H9 (cell line): Measurements from ENCODE around the gene SSBP2. TPM values are rescaled to one million over a fixed set of nuclear protein-coding genes. Genes with fewer than 3 reads are reported as not detected.

Experiments
- DNase-seq: peaks from one replicate; pipeline ENCODE4 v3.0.0-alpha.2; 2017
- H2AFZ ChIP-seq: one replicate; pipeline ENCODE4 v1.6.1; 2013; ENCODE audit warnings: mild to moderate bottlenecking, low read length, control low read depth, moderate library complexity
- H2AK5ac ChIP-seq: 2 replicates; pipeline ENCODE4 v1.6.1; 2013; ENCODE audit warnings: low read length, control low read depth, mixed read lengths; ENCODE audit not compliant: insufficient read length
- H2BK120ac ChIP-seq: one replicate; pipeline ENCODE4 v1.6.1; 2013; ENCODE audit warnings: low read depth, mild to moderate bottlenecking, low read length, control low read depth, inconsistent platforms; ENCODE audit not compliant: poor library complexity, severe bottlenecking
- H2BK12ac ChIP-seq: 2 replicates; pipeline ENCODE4 v1.6.1; 2013; ENCODE audit warnings: low read length, control low read depth, mixed read lengths, low read depth; ENCODE audit not compliant: insufficient read length
- H2BK15ac ChIP-seq: 2 replicates; pipeline ENCODE4 v1.6.1; 2013; ENCODE audit warnings: low read depth, low read length, control low read depth
- H2BK20ac ChIP-seq: one replicate; pipeline ENCODE4 v1.6.1; 2013; ENCODE audit warnings: low read depth, mild to moderate bottlenecking, low read length, control low read depth, inconsistent platforms; ENCODE audit not compliant: poor library complexity, severe bottlenecking
- H2BK5ac ChIP-seq: 2 replicates; pipeline ENCODE4 v1.6.1; 2013; ENCODE audit warnings: low read length, control low read depth, mixed read lengths; ENCODE audit not compliant: insufficient read length
- H3K14ac ChIP-seq: 2 replicates; pipeline ENCODE4 v1.6.1; 2013; ENCODE audit warnings: low read length, control low read depth; ENCODE audit not compliant: insufficient read depth
- H3K18ac ChIP-seq: 2 replicates; pipeline ENCODE4 v1.6.1; 2013; ENCODE audit warnings: low read depth, mild to moderate bottlenecking, mixed read lengths, low read length, control low read depth; ENCODE audit not compliant: insufficient read length
- H3K23ac ChIP-seq: 2 replicates; pipeline ENCODE4 v1.6.1; 2013; ENCODE audit warnings: low read length, control low read depth, mixed read lengths, low read depth; ENCODE audit not compliant: insufficient read length
- H3K23me2 ChIP-seq: 2 replicates; pipeline ENCODE4 v1.6.1; 2013; ENCODE audit warnings: low read depth, mild to moderate bottlenecking, mixed read lengths, low read length, control low read depth; ENCODE audit not compliant: insufficient read length, poor library complexity, severe bottlenecking
- H3K27ac ChIP-seq: 2 replicates; pipeline ENCODE4 v1.5.1; 2013; ENCODE audit warnings: low read length, control low read depth, mixed read lengths, low read depth; ENCODE audit not compliant: insufficient read length
- H3K27me3 ChIP-seq: 2 replicates; pipeline ENCODE4 v1.6.1; 2013; ENCODE audit warnings: low read length, control low read depth, inconsistent platforms; ENCODE audit not compliant: insufficient read depth
- H3K4ac ChIP-seq: 2 replicates; pipeline ENCODE4 v1.6.1; 2013; ENCODE audit warnings: low read depth, mild to moderate bottlenecking, control low read depth, inconsistent platforms, low read length, moderate library complexity
- H3K4me1 ChIP-seq: 2 replicates; pipeline ENCODE4 v1.6.1; 2013; ENCODE audit warnings: low read length, control low read depth, inconsistent platforms; ENCODE audit not compliant: insufficient read depth
- H3K4me2 ChIP-seq: 2 replicates; pipeline ENCODE4 v1.6.1; 2013; ENCODE audit warnings: low read length, control low read depth, mixed read lengths; ENCODE audit not compliant: insufficient read length, insufficient read depth
- H3K56ac ChIP-seq: 2 replicates; pipeline ENCODE4 v1.6.1; 2013; ENCODE audit warnings: low read depth, mild to moderate bottlenecking, mixed read lengths, low read length, control low read depth; ENCODE audit not compliant: insufficient read length
- H3K79me1 ChIP-seq: 2 replicates; pipeline ENCODE4 v1.6.1; 2013; ENCODE audit warnings: low read depth, mild to moderate bottlenecking, moderate library complexity, low read length, control low read depth, inconsistent platforms; ENCODE audit not compliant: insufficient read depth, poor library complexity, severe bottlenecking
- H3K79me2 ChIP-seq: 2 replicates; pipeline ENCODE4 v1.6.1; 2013; ENCODE audit warnings: low read length, control low read depth, inconsistent platforms; ENCODE audit not compliant: insufficient read depth
- H3K9ac ChIP-seq: 2 replicates; pipeline ENCODE4 v1.6.1; 2013; ENCODE audit warnings: low read length, control low read depth, mixed read lengths; ENCODE audit not compliant: insufficient read length; ENCODE audit errors: extremely low read depth
- H3K9me3 ChIP-seq: one replicate; pipeline ENCODE4 v1.6.1; 2013; ENCODE audit warnings: low read depth, low read length, inconsistent platforms; ENCODE audit not compliant: control insufficient read depth
- H3T11ph ChIP-seq: one replicate; pipeline ENCODE4 v1.6.1; 2013; ENCODE audit warnings: mild to moderate bottlenecking, low read length, control low read depth, inconsistent platforms
- H4K20me1 ChIP-seq: one replicate; pipeline ENCODE4 v1.6.1; 2013; ENCODE audit not compliant: control insufficient read depth, insufficient read length, insufficient read depth
- H4K5ac ChIP-seq: 2 replicates; pipeline ENCODE4 v1.6.1; 2013; ENCODE audit warnings: low read depth, mild to moderate bottlenecking, mixed read lengths, low read length, control low read depth; ENCODE audit not compliant: insufficient read length
- H4K8ac ChIP-seq: replicated peaks from 2 replicates; pipeline ENCODE4 v1.6.1; 2013; ENCODE audit warnings: low read length, control low read depth, mixed read lengths, low read depth; ENCODE audit not compliant: insufficient read length
- H4K91ac ChIP-seq: 2 replicates; pipeline ENCODE4 v1.6.1; 2013; ENCODE audit warnings: low read depth, mild to moderate bottlenecking, moderate library complexity, mixed read lengths, low read length, control low read depth; ENCODE audit not compliant: insufficient read length
- H3K27ac Mint-ChIP-seq, 3 experiments: 2 replicates in 2 of 3; 3 replicates in 1 of 3; pipeline ENCODE4 v1.8.0; 2020 to 2021; ENCODE audit warnings: mixed read lengths in 3 of 3, mild to moderate bottlenecking in 1 of 3, moderate library complexity in 1 of 3
- H3K27me3 Mint-ChIP-seq: 2 replicates; pipeline ENCODE4 v1.8.0; 2021; ENCODE audit warnings: low read depth, mild to moderate bottlenecking, moderate library complexity, mixed read lengths
- H3K36me3 Mint-ChIP-seq, 3 experiments: 2 replicates in 2 of 3; 3 replicates in 1 of 3; pipeline ENCODE4 v1.8.0; 2020 to 2021; ENCODE audit warnings: low read depth in 3 of 3, mixed read lengths in 3 of 3; ENCODE audit not compliant: insufficient read depth in 1 of 3
- H3K4me1 Mint-ChIP-seq, 2 experiments: 2 replicates each; pipeline ENCODE4 v1.8.0; 2020; ENCODE audit warnings: mixed read lengths in 2 of 2
- H3K4me3 Mint-ChIP-seq, 2 experiments: 2 replicates in 1 of 2; 3 replicates in 1 of 2; pipeline ENCODE4 v1.8.0; 2020 to 2021; ENCODE audit warnings: mild to moderate bottlenecking in 2 of 2, mixed read lengths in 2 of 2, moderate library complexity in 1 of 2
- H3K9me3 Mint-ChIP-seq, 2 experiments: 2 replicates in 1 of 2; 3 replicates in 1 of 2; pipeline ENCODE4 v1.8.0; 2020; ENCODE audit warnings: mild to moderate bottlenecking in 2 of 2, mixed read lengths in 2 of 2, moderate library complexity in 1 of 2
- WGBS: extraction: QIAGEN DNeasy Blood & Tissue Kit; methylation state at CpG from one replicate; pipeline ENCODE4 v1.1.7; 2013; ENCODE audit warnings: missing lambda C conversion rate, low lambda C conversion rate, mixed read lengths; ENCODE audit not compliant: insufficient read length; ENCODE audit errors: extremely low coverage; 5-methylcytosine and 5-hydroxymethylcytosine counted together
- total RNA-seq: library from RNA; stranded (reverse); gene quantifications from 2 replicates; pipeline ENCODE4 v1.2.1, GENCODE V29; 2021
- TF ChIP-seq, protein P1 (sequence below): fragments of 200-600 bp; sonication (generic); conservative IDR thresholded peaks from 3 replicates; pipeline ENCODE4 v1.8.0; 2021; ENCODE audit warnings: antibody characterized with exemption, mild to moderate bottlenecking

The SSBP2 gene
- total RNA-seq, 1 experiment from 2014 or later, result 35.6 TPM

DNA sequence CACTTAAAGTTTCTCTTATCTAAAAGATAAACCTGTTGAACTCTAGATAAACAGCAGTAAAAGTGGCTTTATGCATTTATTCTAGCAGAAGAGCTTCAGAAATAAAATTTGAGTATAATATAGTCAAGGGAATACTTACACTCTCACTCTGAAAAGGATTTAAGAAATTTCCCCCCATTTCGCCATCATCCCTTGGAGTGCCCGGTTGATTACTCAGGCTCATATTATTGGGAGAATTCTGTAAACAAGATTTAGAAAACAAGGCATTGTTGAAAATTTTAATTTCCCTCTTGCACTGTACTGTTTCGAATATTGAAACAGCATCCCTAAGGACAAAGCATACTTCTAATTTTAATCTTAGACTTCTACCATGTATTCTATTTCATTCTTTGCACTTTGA lies 322.5 kb downstream of the SSBP2 start:
- H3K4me3 Mint-ChIP-seq, result no peak overlapping the region

More for the DNA sequence above, 322.5 kb downstream of the SSBP2 start:
- Mint-ChIP-seq H3K9me3 (no peaks in the 10 kb centered on the region), H3K27ac (no peak overlapping the region), H3K36me3 (peaks cover 2 to 5% (median 4%) of the 10 kb centered on the region in 3 experiments; a peak in 5 of 7 replicates), H3K4me1 (peaks cover 7 to 9% of the 10 kb centered on the region in 2 experiments), H3K27me3 (no peaks in the 10 kb centered on the region)
- H2BK120ac ChIP-seq, result no peak overlapping the region
- no peak overlapping the region for H3K14ac ChIP-seq
- no peaks in the 10 kb centered on the region for H3K27me3 ChIP-seq
- H3K9ac ChIP-seq, result no peak overlapping the region
- H3K27ac ChIP-seq, result no peak overlapping the region
- no peaks in the 10 kb centered on the region for H3K79me2 ChIP-seq
- no peak overlapping the region for H2AFZ ChIP-seq
- H3K4ac ChIP-seq, result no peak overlapping the region
- DNase-seq, result no peak
- H4K91ac ChIP-seq, result no peak overlapping the region
- WGBS, result no CpG with 5 or more reads among the region's 3 CpGs
- H2AK5ac ChIP-seq, result no peak overlapping the region
- H2BK20ac ChIP-seq, result no peak overlapping the region
- H2BK15ac ChIP-seq, result no peak overlapping the region
- no peaks in the 10 kb centered on the region for H3K79me1 ChIP-seq
- no peak overlapping the region for H4K8ac ChIP-seq
- no peak overlapping the region for H3K23ac ChIP-seq
- no peak overlapping the region for H3K56ac ChIP-seq
- no peaks in the 10 kb centered on the region for H3K23me2 ChIP-seq
- TF ChIP-seq, protein P1, sequence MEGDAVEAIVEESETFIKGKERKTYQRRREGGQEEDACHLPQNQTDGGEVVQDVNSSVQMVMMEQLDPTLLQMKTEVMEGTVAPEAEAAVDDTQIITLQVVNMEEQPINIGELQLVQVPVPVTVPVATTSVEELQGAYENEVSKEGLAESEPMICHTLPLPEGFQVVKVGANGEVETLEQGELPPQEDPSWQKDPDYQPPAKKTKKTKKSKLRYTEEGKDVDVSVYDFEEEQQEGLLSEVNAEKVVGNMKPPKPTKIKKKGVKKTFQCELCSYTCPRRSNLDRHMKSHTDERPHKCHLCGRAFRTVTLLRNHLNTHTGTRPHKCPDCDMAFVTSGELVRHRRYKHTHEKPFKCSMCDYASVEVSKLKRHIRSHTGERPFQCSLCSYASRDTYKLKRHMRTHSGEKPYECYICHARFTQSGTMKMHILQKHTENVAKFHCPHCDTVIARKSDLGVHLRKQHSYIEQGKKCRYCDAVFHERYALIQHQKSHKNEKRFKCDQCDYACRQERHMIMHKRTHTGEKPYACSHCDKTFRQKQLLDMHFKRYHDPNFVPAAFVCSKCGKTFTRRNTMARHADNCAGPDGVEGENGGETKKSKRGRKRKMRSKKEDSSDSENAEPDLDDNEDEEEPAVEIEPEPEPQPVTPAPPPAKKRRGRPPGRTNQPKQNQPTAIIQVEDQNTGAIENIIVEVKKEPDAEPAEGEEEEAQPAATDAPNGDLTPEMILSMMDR, result no peak
- H2BK5ac ChIP-seq, result no peak overlapping the region
- no peak overlapping the region for H3K18ac ChIP-seq
- no peak overlapping the region for H4K5ac ChIP-seq
- H3K9me3 ChIP-seq, result no peaks in the 10 kb centered on the region
- no peak overlapping the region for H3T11ph ChIP-seq
- H3K4me2 ChIP-seq, result no peak overlapping the region
- H2BK12ac ChIP-seq, result no peak overlapping the region
- no peaks in the 10 kb centered on the region for H4K20me1 ChIP-seq
- peaks cover 4% of the 10 kb centered on the region; the same call in 1 of the 2 replicates for H3K4me1 ChIP-seq
